Measurements from ENCODE around the gene SEMA3E. TPM values are rescaled to one million over a fixed set of nuclear protein-coding genes. Genes with fewer than 3 reads are reported as not detected.
"Not testable (repeated sequence)": the region's sequence is repeated elsewhere in the genome, so short reads cannot be mapped to it uniquely, and the experiment has no call there.

Gene SEMA3E
- total and polyA plus RNA-seq, 4 donors: 1.0 to 23.5 (median 3.1) TPM

GRCh38 chr7:83562289-83562688, 86.7 kb downstream of the SEMA3E start:
- no peak for TF ChIP-seq CTCF (IDR thresholded peaks at IDR 0.05; ENCODE audit: control extremely low read depth, extremely low read depth)
- H3K9ac ChIP-seq (ENCODE audit: insufficient read depth in 1 of 2, low read length in 2 of 2): no peak overlapping the region
- WGBS, 2 donors: 94 to 95% methylated on average over 1 of the region's 1 CpG
- ATAC-seq (ENCODE audit: insufficient read depth, low FRiP score) (no peak), DNase-seq (no peak)
- H3K27me3 ChIP-seq (ENCODE audit: control insufficient read depth in 3 of 3, insufficient read depth in 3 of 3, low read length in 2 of 3): no peaks in the 10 kb centered on the region
- H3K27ac ChIP-seq (ENCODE audit: low read depth in 1 of 2, low read length in 1 of 2): no peak overlapping the region
- H3K36me3 ChIP-seq (ENCODE audit: control insufficient read depth in 4 of 4, insufficient read depth in 4 of 4, low read length in 4 of 4): no peaks in the 10 kb centered on the region
- no peak overlapping the region for H3K4me3 ChIP-seq
- H3K9me3 ChIP-seq (ENCODE audit: control insufficient read depth in 4 of 4, insufficient read depth in 3 of 4, low read length in 3 of 4): peaks cover 0 to 3% (median 1%) of the 10 kb centered on the region in 4 donors
- H3K4me1 ChIP-seq (ENCODE audit: control insufficient read depth in 5 of 5, insufficient read depth in 5 of 5, low read length in 5 of 5): peaks cover 0 to 6% (median 0%) of the 10 kb centered on the region in 5 donors

GRCh38 chr7:83559887-83560286, 89.1 kb downstream of the SEMA3E start:
- H3K4me1 ChIP-seq (ENCODE audit: control insufficient read depth in 5 of 5, insufficient read depth in 5 of 5, low read length in 5 of 5): no peaks in the 10 kb centered on the region
- no peaks in the 10 kb centered on the region for H3K9me3 ChIP-seq (ENCODE audit: control insufficient read depth in 4 of 4, insufficient read depth in 3 of 4, low read length in 3 of 4)
- no peaks in the 10 kb centered on the region for H3K36me3 ChIP-seq (ENCODE audit: control insufficient read depth in 4 of 4, insufficient read depth in 4 of 4, low read length in 4 of 4)
- TF ChIP-seq CTCF (IDR thresholded peaks at IDR 0.05; ENCODE audit: control extremely low read depth, extremely low read depth): no peak
- H3K9ac ChIP-seq (ENCODE audit: insufficient read depth in 1 of 2, low read length in 2 of 2): no peak overlapping the region
- no peak for DNase-seq
- H3K27ac ChIP-seq (ENCODE audit: low read depth in 1 of 2, low read length in 1 of 2): no peak overlapping the region
- H3K4me3 ChIP-seq: no peak overlapping the region
- no peak for ATAC-seq (ENCODE audit: insufficient read depth, low FRiP score)
- 64 to 76% methylated on average over 3 of the region's 3 CpGs for WGBS, 2 donors
- H3K27me3 ChIP-seq (ENCODE audit: control insufficient read depth in 3 of 3, insufficient read depth in 3 of 3, low read length in 2 of 3): no peaks in the 10 kb centered on the region

GRCh38 chr7:83552556-83552955, 96.4 kb downstream of the SEMA3E start:
- not testable (repeated sequence) for H3K36me3 ChIP-seq (ENCODE audit: control insufficient read depth in 4 of 4, insufficient read depth in 4 of 4, low read length in 4 of 4); H3K27ac ChIP-seq (ENCODE audit: low read depth in 1 of 2, low read length in 1 of 2); H3K27me3 ChIP-seq (ENCODE audit: control insufficient read depth in 3 of 3, insufficient read depth in 3 of 3, low read length in 2 of 3); DNase-seq; H3K4me3 ChIP-seq; H3K9me3 ChIP-seq (ENCODE audit: control insufficient read depth in 4 of 4, insufficient read depth in 3 of 4, low read length in 3 of 4); H3K4me1 ChIP-seq (ENCODE audit: control insufficient read depth in 5 of 5, insufficient read depth in 5 of 5, low read length in 5 of 5); H3K9ac ChIP-seq (ENCODE audit: insufficient read depth in 1 of 2, low read length in 2 of 2); ATAC-seq (ENCODE audit: insufficient read depth, low FRiP score)
- WGBS, 2 donors: 78 to 84% methylated on average over 3 of the region's 3 CpGs

GRCh38 chr7:83550100-83550499, 98.8 kb downstream of the SEMA3E start:
- Histone ChIP-seq H3K27me3 (ENCODE audit: control insufficient read depth in 3 of 3, insufficient read depth in 3 of 3, low read length in 2 of 3) (no peaks in the 10 kb centered on the region), H3K9ac (ENCODE audit: insufficient read depth in 1 of 2, low read length in 2 of 2) (no peak overlapping the region), H3K4me1 (ENCODE audit: control insufficient read depth in 5 of 5, insufficient read depth in 5 of 5, low read length in 5 of 5) (peaks cover 0 to 8% (median 0%) of the 10 kb centered on the region in 5 donors), H3K36me3 (ENCODE audit: control insufficient read depth in 4 of 4, insufficient read depth in 4 of 4, low read length in 4 of 4) (no peaks in the 10 kb centered on the region), H3K27ac (ENCODE audit: low read depth in 1 of 2, low read length in 1 of 2) (no peak overlapping the region), H3K9me3 (ENCODE audit: control insufficient read depth in 4 of 4, insufficient read depth in 3 of 4, low read length in 3 of 4) (no peaks in the 10 kb centered on the region), H3K4me3 (no peak overlapping the region)
- TF ChIP-seq CTCF (IDR thresholded peaks at IDR 0.05; ENCODE audit: control extremely low read depth, extremely low read depth): no peak
- no peak for DNase-seq
- 94% methylated on average over 4 of the region's 4 CpGs for WGBS, 2 donors
- ATAC-seq (ENCODE audit: insufficient read depth, low FRiP score): no peak

Data from lung (tissue), 12 donors.